ENCODE results near the gene EIF5B.

Gene EIF5B

DNA sequence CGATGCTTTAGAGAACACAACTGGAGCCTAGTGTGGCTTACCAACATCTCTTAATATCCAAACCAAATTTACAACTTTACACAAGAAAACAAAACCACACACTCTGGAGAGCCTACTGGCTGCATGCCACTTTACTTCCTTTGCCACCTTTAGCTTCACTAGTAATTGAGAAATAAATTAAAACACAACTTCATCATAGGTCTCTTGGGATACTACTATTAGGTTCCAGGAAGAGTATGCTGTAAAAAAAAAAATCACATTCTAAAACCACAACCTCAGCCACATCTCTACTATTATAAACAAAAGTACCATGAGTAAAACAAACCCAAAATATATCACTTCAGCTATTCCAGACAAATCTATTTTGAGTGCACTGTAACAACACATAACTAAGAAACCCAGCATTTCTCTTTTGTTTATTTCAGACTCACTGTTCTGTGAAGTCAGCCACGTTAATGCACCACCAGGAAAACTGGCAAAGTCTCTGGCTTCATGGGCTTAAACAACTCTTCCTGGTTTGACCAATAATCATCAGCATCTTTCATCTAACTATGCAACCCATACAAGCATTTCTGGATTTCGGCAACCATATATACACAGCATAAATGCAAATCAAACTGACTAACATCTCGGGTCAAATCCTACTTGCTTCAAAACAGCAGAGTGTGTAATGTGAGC lies 93.6 kb downstream of the EIF5B start:
- Histone ChIP-seq H3K27me3 (ENCODE audit: insufficient read depth, poor library complexity, severe bottlenecking) (no peaks in the 10 kb centered on the region), H3K27ac (replicated peaks) (no peak overlapping the region), H3K4me3 (replicated peaks; ENCODE audit: insufficient read depth, low read length) (no peak overlapping the region)
- no peak for DNase-seq (ENCODE audit: low read depth in 1 of 2, low spot score in 1 of 2)
- no peak for TF ChIP-seq GABPA (IDR thresholded peaks at IDR 0.05; ENCODE audit: low read depth)
- TF ChIP-seq POLR2AphosphoS5 (IDR thresholded peaks at IDR 0.05; ENCODE audit: low read depth), result no peak
- TF ChIP-seq, protein P1, sequence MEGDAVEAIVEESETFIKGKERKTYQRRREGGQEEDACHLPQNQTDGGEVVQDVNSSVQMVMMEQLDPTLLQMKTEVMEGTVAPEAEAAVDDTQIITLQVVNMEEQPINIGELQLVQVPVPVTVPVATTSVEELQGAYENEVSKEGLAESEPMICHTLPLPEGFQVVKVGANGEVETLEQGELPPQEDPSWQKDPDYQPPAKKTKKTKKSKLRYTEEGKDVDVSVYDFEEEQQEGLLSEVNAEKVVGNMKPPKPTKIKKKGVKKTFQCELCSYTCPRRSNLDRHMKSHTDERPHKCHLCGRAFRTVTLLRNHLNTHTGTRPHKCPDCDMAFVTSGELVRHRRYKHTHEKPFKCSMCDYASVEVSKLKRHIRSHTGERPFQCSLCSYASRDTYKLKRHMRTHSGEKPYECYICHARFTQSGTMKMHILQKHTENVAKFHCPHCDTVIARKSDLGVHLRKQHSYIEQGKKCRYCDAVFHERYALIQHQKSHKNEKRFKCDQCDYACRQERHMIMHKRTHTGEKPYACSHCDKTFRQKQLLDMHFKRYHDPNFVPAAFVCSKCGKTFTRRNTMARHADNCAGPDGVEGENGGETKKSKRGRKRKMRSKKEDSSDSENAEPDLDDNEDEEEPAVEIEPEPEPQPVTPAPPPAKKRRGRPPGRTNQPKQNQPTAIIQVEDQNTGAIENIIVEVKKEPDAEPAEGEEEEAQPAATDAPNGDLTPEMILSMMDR (IDR thresholded peaks at IDR 0.05; ENCODE audit: insufficient read depth, low read length), result no peak
- TF ChIP-seq, protein P2, sequence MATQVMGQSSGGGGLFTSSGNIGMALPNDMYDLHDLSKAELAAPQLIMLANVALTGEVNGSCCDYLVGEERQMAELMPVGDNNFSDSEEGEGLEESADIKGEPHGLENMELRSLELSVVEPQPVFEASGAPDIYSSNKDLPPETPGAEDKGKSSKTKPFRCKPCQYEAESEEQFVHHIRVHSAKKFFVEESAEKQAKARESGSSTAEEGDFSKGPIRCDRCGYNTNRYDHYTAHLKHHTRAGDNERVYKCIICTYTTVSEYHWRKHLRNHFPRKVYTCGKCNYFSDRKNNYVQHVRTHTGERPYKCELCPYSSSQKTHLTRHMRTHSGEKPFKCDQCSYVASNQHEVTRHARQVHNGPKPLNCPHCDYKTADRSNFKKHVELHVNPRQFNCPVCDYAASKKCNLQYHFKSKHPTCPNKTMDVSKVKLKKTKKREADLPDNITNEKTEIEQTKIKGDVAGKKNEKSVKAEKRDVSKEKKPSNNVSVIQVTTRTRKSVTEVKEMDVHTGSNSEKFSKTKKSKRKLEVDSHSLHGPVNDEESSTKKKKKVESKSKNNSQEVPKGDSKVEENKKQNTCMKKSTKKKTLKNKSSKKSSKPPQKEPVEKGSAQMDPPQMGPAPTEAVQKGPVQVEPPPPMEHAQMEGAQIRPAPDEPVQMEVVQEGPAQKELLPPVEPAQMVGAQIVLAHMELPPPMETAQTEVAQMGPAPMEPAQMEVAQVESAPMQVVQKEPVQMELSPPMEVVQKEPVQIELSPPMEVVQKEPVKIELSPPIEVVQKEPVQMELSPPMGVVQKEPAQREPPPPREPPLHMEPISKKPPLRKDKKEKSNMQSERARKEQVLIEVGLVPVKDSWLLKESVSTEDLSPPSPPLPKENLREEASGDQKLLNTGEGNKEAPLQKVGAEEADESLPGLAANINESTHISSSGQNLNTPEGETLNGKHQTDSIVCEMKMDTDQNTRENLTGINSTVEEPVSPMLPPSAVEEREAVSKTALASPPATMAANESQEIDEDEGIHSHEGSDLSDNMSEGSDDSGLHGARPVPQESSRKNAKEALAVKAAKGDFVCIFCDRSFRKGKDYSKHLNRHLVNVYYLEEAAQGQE (IDR thresholded peaks at IDR 0.05; ENCODE audit: insufficient replicate concordance, low read depth), result no peak
- no peak for TF ChIP-seq SPI1 (IDR thresholded peaks at IDR 0.05; ENCODE audit: borderline replicate concordance, low read depth)

DNA sequence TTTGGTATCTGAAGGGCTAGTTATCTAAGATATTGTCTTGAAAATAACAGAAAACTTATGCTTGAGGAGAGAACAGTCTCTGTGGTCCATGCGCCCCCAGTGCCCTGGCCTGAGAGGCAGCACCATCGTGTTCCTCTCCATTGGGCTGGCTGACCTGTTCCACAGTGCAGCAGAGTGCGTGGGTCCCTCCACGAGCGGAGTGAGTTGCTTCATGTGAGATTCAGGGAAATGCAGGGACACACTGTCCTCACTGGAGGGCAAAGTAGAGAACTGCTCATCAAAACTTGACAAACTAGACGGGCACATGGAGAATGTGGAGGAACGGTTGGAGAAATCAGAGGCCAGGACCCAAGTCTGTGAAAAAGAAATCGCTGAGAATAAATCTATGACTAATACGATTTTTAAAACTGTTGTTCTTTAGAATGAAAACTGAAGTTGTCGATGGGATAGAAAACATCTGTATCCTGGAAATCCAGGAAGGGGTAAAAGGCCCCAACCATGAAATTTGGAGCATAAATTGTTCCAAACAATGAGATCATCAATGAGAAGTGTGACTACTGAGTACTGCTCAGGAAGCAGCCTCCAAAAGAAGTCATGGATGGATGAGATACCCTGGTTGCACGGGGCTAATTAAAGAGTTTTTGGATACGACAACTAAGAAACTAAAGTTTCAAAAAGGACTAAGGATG lies 94.5 kb downstream of the EIF5B start:
- DNase-seq (ENCODE audit: low read depth in 1 of 2, low spot score in 1 of 2), result no peak
- no peaks in the 10 kb centered on the region for H3K27me3 ChIP-seq (ENCODE audit: insufficient read depth, poor library complexity, severe bottlenecking)
- no peak overlapping the region for H3K27ac ChIP-seq (replicated peaks)
- no peak overlapping the region for H3K4me3 ChIP-seq (replicated peaks; ENCODE audit: insufficient read depth, low read length)
- TF ChIP-seq POLR2AphosphoS5 (IDR thresholded peaks at IDR 0.05; ENCODE audit: low read depth) (no peak), SPI1 (IDR thresholded peaks at IDR 0.05; ENCODE audit: borderline replicate concordance, low read depth) (no peak), GABPA (IDR thresholded peaks at IDR 0.05; ENCODE audit: low read depth) (no peak)
- TF ChIP-seq, protein P2 (IDR thresholded peaks at IDR 0.05; ENCODE audit: insufficient replicate concordance, low read depth), result no peak
- TF ChIP-seq, protein P1 (IDR thresholded peaks at IDR 0.05; ENCODE audit: insufficient read depth, low read length), result no peak

DNA sequence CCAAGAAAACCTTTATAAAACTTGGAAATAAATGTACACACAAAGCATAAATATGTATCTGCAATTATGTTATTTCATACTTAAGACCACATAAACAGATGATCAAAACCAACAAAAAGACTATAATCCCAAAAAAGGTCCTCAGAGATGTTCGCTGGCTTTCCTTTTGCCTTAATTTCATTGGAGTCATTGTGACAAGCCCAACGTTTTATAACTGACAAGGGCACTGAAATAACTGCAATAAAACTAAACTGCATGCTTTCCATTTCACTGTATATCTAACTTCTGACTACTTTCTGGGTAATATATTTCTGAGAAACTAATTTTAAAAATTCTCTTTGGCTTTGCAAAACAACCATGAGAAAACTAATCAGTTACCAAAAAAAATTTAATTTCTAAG lies 96.2 kb downstream of the EIF5B start:
- DNase-seq (ENCODE audit: low read depth in 1 of 2, low spot score in 1 of 2), result no peak
- H3K27ac ChIP-seq (replicated peaks), result no peak overlapping the region

More for the DNA sequence above, 96.2 kb downstream of the EIF5B start:
- H3K4me3 ChIP-seq (replicated peaks; ENCODE audit: insufficient read depth, low read length), result no peak overlapping the region
- no peaks in the 10 kb centered on the region for H3K27me3 ChIP-seq (ENCODE audit: insufficient read depth, poor library complexity, severe bottlenecking)
- TF ChIP-seq, protein P2 (IDR thresholded peaks at IDR 0.05; ENCODE audit: insufficient replicate concordance, low read depth), result no peak
- no peak for TF ChIP-seq GABPA (IDR thresholded peaks at IDR 0.05; ENCODE audit: low read depth)
- TF ChIP-seq SPI1 (IDR thresholded peaks at IDR 0.05; ENCODE audit: borderline replicate concordance, low read depth), result no peak
- TF ChIP-seq POLR2AphosphoS5 (IDR thresholded peaks at IDR 0.05; ENCODE audit: low read depth), result no peak
- TF ChIP-seq, protein P1 (IDR thresholded peaks at IDR 0.05; ENCODE audit: insufficient read depth, low read length), result no peak
